Neural cell (in vitro differentiated cells): ENCODE data around the gene IPPK. TPM values are rescaled to one million over a fixed set of nuclear protein-coding genes. Genes with fewer than 3 reads are reported as not detected.

Experiments used
- H2AFZ ChIP-seq: fragments of 200-600, 300-800 bp; sonication (generic), shearing (Covaris generic); 2 replicates; pipeline ENCODE4 v1.6.0; 2014; ENCODE audit warnings: low read depth, mild to moderate bottlenecking, antibody characterized with exemption, low read length, moderate library complexity
- H3F3A ChIP-seq: fragments of 200-600 bp; shearing (Covaris generic); 2 replicates; pipeline ENCODE4 v1.6.1; 2016; ENCODE audit warnings: mild to moderate bottlenecking, moderate library complexity, mixed read lengths, antibody characterized with exemption, low read length; ENCODE audit not compliant: insufficient read depth, poor library complexity, severe bottlenecking
- H3K27ac ChIP-seq: fragments of 200-600, 300-800 bp; sonication (generic), shearing (Covaris generic); 2 replicates; pipeline ENCODE4 v1.5.1; 2014; ENCODE audit warnings: mild to moderate bottlenecking, low read length, moderate library complexity
- H3K27me3 ChIP-seq: fragments of 300-800, 200-600 bp; sonication (generic), shearing (Covaris generic); 2 replicates; pipeline ENCODE4 v1.6.0; 2014; ENCODE audit warnings: mild to moderate bottlenecking, low read depth, low read length, moderate library complexity; ENCODE audit not compliant: insufficient read depth
- H3K36me3 ChIP-seq: fragments of 300-800, 200-600 bp; sonication (generic), shearing (Covaris generic); 2 replicates; pipeline ENCODE4 v1.5.1; 2014; ENCODE audit warnings: mild to moderate bottlenecking, antibody characterized with exemption, low read length, moderate library complexity; ENCODE audit not compliant: insufficient read depth
- H3K4me2 ChIP-seq: fragments of 300-800, 200-600 bp; sonication (generic), shearing (Covaris generic); 2 replicates; pipeline ENCODE4 v1.6.0; 2014; ENCODE audit warnings: mild to moderate bottlenecking, low read length
- H3K4me3 ChIP-seq: fragments of 300-800, 200-600 bp; sonication (generic), shearing (Covaris generic); 2 replicates; pipeline ENCODE4 v1.5.1; 2014; ENCODE audit warnings: mild to moderate bottlenecking, low read length, moderate library complexity
- H3K79me2 ChIP-seq: fragments of 200-600 bp; shearing (Covaris generic); replicated peaks from 2 replicates; pipeline ENCODE4 v1.6.0; 2014; ENCODE audit warnings: mild to moderate bottlenecking, low read length, moderate library complexity; ENCODE audit not compliant: insufficient read depth
- H3K9ac ChIP-seq: fragments of 300-800, 200-600 bp; sonication (generic), shearing (Covaris generic); 2 replicates; pipeline ENCODE4 v1.6.1; 2016; ENCODE audit warnings: mild to moderate bottlenecking, low read length, mixed read lengths
- H3K9me2 ChIP-seq: fragments of 200-600 bp; shearing (Covaris generic); 2 replicates; pipeline ENCODE4 v1.6.1; 2016; ENCODE audit warnings: mild to moderate bottlenecking, low read length, mixed read lengths; ENCODE audit not compliant: insufficient read depth
- H3K9me3 ChIP-seq: fragments of 200-600, 300-800 bp; sonication (generic), shearing (Covaris generic); 2 replicates; pipeline ENCODE4 v1.6.1; 2016; ENCODE audit warnings: mild to moderate bottlenecking, mixed run types, low read length, moderate library complexity, mixed read lengths
- H4K20me1 ChIP-seq: fragments of 200-600 bp; shearing (Covaris generic); 2 replicates; pipeline ENCODE4 v1.6.1; 2016; ENCODE audit warnings: mild to moderate bottlenecking, mixed run types; ENCODE audit not compliant: insufficient read depth
- EP300 ChIP-seq: fragments of 450-650 bp; conservative IDR thresholded peaks from 2 replicates; pipeline ENCODE4 v1.6.1; 2014; ENCODE audit warnings: antibody characterized with exemption, mild to moderate bottlenecking, moderate library complexity; ENCODE audit not compliant: poor library complexity, severe bottlenecking
- EZH2 ChIP-seq: fragments of 200-600, 300-800 bp; shearing (Covaris generic), sonication (generic); IDR thresholded peaks from 2 replicates; pipeline ENCODE4 v1.6.1; 2014; ENCODE audit warnings: antibody characterized with exemption, low read length, borderline replicate concordance, mild to moderate bottlenecking; ENCODE audit not compliant: insufficient read depth, poor library complexity, severe bottlenecking
- MXI1 ChIP-seq: fragments of 450-650 bp; conservative IDR thresholded peaks from 2 replicates; pipeline ENCODE4 v1.6.1; 2014; ENCODE audit warnings: antibody characterized with exemption, mild to moderate bottlenecking; ENCODE audit not compliant: poor library complexity, severe bottlenecking
- POLR2AphosphoS5 ChIP-seq: IDR thresholded peaks from 2 replicates; pipeline ENCODE4 v1.6.1; 2012
- RAD21 ChIP-seq: fragments of 450-650 bp; conservative IDR thresholded peaks from 2 replicates; pipeline ENCODE4 v1.6.1; 2014; ENCODE audit warnings: antibody characterized with exemption, mild to moderate bottlenecking, moderate library complexity
- SMC3 ChIP-seq: fragments of 450-650 bp; conservative IDR thresholded peaks from 2 replicates; pipeline ENCODE4 v1.6.1; 2014; ENCODE audit warnings: antibody characterized with exemption, mild to moderate bottlenecking, moderate library complexity; ENCODE audit not compliant: poor library complexity
- TAF1 ChIP-seq: IDR thresholded peaks from 2 replicates; pipeline ENCODE4 v1.6.1; 2012; ENCODE audit warnings: low read depth
- polyA plus RNA-seq: library from polyadenylated mRNA; depleted of rRNA; stranded (reverse); fragments of >200 nt; gene quantifications from 2 replicates; pipeline ENCODE4 v1.2.3, GENCODE V29; 2014
- TF ChIP-seq, protein P1 (sequence below): IDR thresholded peaks from 2 replicates; pipeline ENCODE4 v1.6.1; 2012; ENCODE audit warnings: borderline replicate concordance
- TF ChIP-seq, protein P2 (sequence below): fragments of 450-650 bp; IDR thresholded peaks from 2 replicates; pipeline ENCODE4 v1.5.1; 2014; ENCODE audit warnings: antibody characterized with exemption, mild to moderate bottlenecking, moderate library complexity; ENCODE audit not compliant: poor library complexity, severe bottlenecking

Gene IPPK
- polyA plus RNA-seq, 1 donor from 2014 or later = 34.3 TPM

DNA sequence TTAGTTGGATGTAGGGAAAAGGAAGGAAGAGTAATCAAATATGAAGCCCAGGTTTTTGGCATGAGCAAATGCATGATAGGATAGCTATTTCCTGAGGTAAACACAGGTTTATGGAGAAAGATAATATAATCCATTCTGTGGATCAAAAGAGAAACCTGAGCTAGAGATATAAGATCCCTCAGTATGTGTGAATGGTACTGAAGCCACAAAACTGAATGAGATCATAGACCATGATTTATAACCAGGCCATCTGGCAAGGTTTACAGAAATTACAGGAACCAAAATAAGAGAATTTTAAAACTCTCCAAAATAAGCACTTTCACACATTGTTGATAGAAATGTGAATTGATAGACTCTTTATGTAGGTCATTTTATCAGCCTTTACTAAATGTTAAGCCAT, 105.4 kb downstream of the IPPK start:
- no peaks in the 10 kb centered on the region for H4K20me1 ChIP-seq
- no peaks in the 10 kb centered on the region for H3K27me3 ChIP-seq
- H3K9ac ChIP-seq = no peak overlapping the region
- no peaks in the 10 kb centered on the region for H3K9me2 ChIP-seq
- no peak overlapping the region for H3K4me2 ChIP-seq
- no peaks in the 10 kb centered on the region for H3K79me2 ChIP-seq
- H3K27ac ChIP-seq = no peak overlapping the region
- H3K4me3 ChIP-seq = no peak overlapping the region
- H2AFZ ChIP-seq = no peak overlapping the region
- no peak for TF ChIP-seq SMC3
- no peak for TF ChIP-seq MXI1
- TF ChIP-seq TAF1 = no peak
- TF ChIP-seq EZH2 = no peak
- TF ChIP-seq POLR2AphosphoS5 = no peak
- TF ChIP-seq EP300 = no peak
- TF ChIP-seq, protein P1, sequence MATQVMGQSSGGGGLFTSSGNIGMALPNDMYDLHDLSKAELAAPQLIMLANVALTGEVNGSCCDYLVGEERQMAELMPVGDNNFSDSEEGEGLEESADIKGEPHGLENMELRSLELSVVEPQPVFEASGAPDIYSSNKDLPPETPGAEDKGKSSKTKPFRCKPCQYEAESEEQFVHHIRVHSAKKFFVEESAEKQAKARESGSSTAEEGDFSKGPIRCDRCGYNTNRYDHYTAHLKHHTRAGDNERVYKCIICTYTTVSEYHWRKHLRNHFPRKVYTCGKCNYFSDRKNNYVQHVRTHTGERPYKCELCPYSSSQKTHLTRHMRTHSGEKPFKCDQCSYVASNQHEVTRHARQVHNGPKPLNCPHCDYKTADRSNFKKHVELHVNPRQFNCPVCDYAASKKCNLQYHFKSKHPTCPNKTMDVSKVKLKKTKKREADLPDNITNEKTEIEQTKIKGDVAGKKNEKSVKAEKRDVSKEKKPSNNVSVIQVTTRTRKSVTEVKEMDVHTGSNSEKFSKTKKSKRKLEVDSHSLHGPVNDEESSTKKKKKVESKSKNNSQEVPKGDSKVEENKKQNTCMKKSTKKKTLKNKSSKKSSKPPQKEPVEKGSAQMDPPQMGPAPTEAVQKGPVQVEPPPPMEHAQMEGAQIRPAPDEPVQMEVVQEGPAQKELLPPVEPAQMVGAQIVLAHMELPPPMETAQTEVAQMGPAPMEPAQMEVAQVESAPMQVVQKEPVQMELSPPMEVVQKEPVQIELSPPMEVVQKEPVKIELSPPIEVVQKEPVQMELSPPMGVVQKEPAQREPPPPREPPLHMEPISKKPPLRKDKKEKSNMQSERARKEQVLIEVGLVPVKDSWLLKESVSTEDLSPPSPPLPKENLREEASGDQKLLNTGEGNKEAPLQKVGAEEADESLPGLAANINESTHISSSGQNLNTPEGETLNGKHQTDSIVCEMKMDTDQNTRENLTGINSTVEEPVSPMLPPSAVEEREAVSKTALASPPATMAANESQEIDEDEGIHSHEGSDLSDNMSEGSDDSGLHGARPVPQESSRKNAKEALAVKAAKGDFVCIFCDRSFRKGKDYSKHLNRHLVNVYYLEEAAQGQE = no peak
- TF ChIP-seq RAD21 = no peak
- TF ChIP-seq, protein P2, sequence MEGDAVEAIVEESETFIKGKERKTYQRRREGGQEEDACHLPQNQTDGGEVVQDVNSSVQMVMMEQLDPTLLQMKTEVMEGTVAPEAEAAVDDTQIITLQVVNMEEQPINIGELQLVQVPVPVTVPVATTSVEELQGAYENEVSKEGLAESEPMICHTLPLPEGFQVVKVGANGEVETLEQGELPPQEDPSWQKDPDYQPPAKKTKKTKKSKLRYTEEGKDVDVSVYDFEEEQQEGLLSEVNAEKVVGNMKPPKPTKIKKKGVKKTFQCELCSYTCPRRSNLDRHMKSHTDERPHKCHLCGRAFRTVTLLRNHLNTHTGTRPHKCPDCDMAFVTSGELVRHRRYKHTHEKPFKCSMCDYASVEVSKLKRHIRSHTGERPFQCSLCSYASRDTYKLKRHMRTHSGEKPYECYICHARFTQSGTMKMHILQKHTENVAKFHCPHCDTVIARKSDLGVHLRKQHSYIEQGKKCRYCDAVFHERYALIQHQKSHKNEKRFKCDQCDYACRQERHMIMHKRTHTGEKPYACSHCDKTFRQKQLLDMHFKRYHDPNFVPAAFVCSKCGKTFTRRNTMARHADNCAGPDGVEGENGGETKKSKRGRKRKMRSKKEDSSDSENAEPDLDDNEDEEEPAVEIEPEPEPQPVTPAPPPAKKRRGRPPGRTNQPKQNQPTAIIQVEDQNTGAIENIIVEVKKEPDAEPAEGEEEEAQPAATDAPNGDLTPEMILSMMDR = no peak
- no peaks in the 10 kb centered on the region for H3K9me3 ChIP-seq
- H3F3A ChIP-seq = no peaks in the 10 kb centered on the region
- H3K36me3 ChIP-seq = no peaks in the 10 kb centered on the region

Other genes starting within 250 kb of the IPPK start
- not detected in 2 replicates for gene OMD, start 245.7 kb downstream of the IPPK start, polyA plus RNA-seq
- gene ASPN, start 187.6 kb downstream of the IPPK start, polyA plus RNA-seq = 0.35 and 0.80 TPM in 2 replicates
- gene ECM2, start 134.1 kb downstream of the IPPK start, polyA plus RNA-seq = 0.30 TPM in 1 of 2 replicates, not detected in the other
- gene BICD2, start 94.7 kb upstream of the IPPK start, polyA plus RNA-seq = 22.4 and 24.7 TPM in 2 replicates
- 25.7 and 26.0 TPM in 2 replicates for gene ZNF484, start 207.9 kb upstream of the IPPK start, polyA plus RNA-seq